ENCODE results near the gene TCFL5.

The TCFL5 gene

GRCh38 chr20:62895539-62895938 lies 33.9 kb upstream of the TCFL5 start:
- DNase-seq = no peak

- DNase-seq = no peak
These were observed 32.6 kb upstream of the TCFL5 start for GRCh38 chr20:62894261-62894660.

DNA sequence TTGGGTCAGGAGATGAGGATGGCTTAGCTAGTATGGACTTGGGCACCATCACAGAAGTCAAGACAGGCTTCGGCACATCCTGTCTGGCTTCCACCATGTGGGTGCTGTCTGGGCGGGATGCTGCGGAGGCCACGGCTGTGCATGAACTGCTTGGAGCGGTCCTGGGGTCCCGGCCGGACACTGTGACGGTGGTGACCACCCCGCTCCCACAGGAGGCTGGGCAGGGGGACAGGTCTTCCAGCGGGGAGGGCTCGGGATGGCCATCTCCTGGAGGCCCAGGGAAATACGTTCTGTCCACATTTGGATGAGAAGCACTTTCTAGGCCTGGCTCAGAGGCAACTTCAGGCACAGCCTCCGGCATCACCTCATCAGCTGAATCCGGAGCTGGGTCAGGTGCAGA lies 32.1 kb upstream of the TCFL5 start:
- DNase-seq = no peak

DNA sequence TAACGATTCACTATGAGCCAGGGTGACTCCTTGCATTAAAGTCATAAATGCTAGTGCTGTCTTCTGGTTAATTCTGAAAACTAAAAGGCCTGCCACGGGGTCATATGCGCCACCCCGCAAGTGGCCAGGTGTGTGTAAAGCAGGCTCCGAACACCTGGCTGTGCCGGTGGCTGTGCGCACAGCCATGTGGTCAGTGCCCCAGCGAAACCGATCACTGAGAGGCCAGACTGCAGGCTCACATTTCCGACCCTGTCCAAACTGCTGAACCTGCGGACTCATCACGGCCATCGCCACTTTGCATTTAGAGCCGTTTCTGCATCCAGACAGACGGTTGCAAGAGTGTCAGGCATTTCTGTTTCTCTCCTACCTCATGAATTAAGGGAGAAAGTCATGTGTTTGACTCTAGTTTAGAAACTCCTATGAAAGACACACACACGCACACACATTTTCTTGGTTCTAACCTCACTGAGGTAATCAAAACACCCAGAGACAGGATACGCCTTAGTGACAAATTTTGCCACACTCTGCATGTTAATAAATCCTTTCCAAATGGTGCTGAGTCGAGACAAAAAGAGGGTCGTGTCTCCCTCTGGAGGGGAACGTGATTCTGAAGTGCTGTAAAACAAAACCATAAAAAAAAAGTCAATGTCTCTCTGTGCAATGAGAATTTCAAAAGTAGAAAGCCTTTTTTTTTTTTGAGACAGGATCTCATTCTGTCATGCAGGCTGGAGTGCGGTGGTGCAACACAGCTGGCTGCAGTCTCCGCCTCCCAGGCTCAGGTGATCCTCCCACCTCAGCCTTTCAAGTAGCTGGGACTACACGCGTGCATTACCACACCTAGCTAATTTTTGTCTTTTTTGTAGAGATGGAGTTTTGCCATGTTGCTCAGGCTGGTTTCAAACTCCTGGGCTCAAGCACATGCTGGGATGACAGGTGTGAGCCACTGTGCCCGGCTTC lies 31.0 kb upstream of the TCFL5 start:
- DNase-seq = no peak

- DNase-seq = no peak
These were observed 29.5 kb upstream of the TCFL5 start for GRCh38 chr20:62891111-62891510.

- no peak for DNase-seq
These were observed 28.8 kb upstream of the TCFL5 start for GRCh38 chr20:62890444-62890843.

DNA sequence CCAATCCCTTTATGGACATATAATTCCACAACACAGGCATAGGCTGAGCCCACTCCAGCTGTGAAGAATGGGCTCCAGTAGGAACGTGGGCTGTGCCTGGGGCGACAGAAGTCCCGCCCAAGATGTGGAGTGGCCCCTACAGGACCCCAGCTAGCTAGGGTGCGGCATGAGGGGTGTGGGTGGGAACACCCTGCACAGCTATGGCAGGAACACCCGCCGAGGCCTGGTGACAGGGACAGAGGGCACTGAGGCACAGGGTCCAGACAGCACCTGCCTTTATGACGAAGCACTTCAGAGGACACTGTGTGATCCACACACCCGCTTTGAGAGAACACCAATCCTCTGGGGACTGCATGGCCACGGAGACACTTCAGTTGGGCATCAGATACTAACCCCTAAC lies 28.2 kb upstream of the TCFL5 start:
- DNase-seq = no peak

DNA sequence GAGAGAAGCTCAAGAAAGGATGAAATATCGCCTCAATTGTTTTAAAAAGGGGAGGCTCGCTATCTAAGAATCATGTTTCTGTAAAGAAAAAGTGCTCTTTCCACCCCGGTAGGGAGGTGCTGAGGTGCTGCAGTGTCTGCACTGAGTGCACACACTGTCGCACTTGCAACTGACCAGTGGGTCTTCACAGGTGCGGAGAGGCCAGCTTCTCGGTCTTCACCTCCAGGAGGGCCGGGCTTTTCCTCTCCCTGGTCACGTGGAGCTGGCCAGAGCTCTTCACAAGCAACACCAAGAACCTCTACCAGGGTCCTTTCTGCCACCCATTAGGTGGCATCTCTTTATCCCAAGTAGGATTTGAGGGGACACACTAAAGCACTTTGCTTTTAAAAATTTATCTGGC lies 27.8 kb upstream of the TCFL5 start:
- DNase-seq = no peak

GRCh38 chr20:62888910-62889309 lies 27.3 kb upstream of the TCFL5 start:
- DNase-seq = no peak

DNA sequence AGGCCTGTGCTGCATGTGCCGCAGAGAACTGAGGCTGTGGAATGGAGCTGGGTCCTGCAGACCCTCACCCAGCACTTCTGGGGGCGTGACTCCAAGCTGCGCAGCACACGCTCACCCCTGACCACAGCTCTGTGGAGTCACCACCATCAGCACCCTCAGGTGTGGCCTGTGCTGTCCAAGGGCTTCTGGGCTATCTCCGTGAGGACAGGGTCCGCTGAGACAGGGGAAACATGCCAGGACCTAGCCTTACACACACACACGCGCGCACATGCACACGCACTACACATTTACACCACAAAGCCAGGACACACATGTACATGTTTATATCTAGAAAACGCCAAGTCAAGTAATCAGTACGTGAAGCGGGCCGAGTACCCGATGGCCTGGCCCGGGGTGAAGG lies 26.8 kb upstream of the TCFL5 start:
- DNase-seq = no peak

DNA sequence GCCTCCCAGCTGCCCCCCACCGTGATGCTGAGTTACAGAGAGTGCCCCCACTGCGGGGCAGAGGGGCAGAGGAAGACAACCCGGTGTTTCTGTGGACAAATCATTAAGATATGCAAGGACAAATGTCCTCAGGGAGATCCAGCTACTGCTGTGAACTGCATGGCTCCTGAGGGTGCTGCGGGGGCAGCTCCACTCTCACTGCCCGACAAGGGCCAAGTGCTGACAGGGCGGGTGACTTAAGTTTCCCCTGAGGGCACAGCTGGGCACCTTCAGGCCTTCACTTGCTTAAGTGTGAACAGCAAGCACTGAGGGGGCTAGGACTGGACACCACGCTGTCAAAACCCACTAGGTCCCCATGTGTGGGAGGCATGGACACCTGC lies 26.2 kb upstream of the TCFL5 start:
- no peak for DNase-seq

- no peak for DNase-seq
These were observed 25.7 kb upstream of the TCFL5 start for GRCh38 chr20:62887152-62887859.

GRCh38 chr20:62886709-62887058 lies 25.1 kb upstream of the TCFL5 start:
- no peak for DNase-seq

DNA sequence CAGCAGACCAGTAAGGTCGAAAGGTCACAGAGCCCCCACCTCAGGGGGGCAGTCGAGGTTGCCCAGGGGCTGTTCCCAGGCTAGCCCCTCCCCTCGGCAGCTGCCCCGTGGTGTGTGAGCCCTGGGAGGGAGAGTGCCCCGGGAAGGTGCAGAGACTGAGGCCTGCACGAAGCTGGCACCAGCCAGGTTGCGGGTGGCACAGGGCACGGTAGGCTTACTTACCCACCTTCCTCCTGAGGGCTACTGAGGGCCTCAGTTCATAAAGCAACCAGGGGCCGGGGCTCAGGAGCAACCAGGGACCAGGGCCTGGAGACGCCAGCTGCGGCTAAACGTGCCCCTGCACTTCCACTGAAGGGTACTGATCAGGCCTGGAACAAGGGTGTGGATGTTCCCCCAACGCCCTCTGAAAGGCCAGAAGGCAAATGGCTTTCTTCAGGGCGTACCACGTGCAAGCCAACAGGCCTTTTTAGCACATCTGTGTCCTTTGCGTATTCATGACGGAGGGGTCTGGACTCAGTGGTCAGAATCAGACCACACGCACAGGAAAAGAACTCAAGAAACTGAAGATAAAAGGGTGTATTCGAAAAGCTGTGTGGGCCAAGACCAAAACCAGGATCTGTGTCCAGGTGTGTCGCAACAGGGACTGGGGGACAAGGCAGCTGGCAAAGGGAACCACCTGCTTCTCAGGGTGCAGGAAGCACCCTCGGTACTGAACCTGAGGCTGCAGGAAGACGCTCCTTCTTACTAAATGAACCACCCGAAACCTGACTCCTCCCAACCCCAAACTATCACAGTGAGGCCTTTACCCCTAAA lies 24.5 kb upstream of the TCFL5 start:
- no peak for DNase-seq

DNA sequence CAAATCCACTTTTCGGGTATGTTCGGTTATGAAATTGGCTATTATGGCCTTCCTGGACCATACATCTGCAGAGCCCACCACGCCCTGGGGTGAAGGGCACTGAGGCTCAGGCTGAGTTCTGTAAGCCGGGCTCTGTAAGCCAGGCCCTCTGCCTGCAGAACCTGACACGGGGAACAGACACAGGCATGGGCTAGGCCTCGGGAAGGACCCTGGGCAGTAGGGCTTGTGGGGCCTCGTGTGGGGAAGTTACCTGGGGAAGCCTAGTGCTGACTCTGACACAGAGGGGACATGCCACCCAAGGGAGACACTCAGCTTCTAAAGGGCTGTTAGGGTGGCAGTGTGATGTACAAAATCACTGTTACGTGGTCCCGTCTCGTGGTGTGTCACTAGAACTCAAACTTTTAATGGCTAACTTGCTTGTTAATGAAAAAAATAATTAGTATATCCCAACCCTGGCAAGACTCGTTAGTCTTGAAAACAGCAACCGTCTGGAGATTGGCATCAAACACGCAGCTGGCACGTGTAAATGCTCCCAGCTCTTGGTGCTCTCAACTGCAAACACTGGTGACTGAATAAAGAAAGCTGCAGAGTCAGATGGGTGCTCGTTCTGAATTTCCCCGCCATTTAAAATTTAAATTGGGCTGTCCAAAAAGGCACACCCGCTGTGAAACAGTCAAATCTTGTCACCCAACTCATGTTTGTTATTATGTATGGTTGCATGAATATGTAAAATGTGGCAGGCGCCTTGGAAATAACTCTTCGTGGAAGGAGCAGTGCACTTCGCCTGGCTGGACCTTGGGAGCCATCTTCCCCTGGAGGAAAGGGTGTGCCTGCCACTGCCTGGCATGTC lies 23.6 kb upstream of the TCFL5 start:
- no peak for DNase-seq

- DNase-seq = no peak
These were observed 22.9 kb upstream of the TCFL5 start for GRCh38 chr20:62884556-62884955.

DNA sequence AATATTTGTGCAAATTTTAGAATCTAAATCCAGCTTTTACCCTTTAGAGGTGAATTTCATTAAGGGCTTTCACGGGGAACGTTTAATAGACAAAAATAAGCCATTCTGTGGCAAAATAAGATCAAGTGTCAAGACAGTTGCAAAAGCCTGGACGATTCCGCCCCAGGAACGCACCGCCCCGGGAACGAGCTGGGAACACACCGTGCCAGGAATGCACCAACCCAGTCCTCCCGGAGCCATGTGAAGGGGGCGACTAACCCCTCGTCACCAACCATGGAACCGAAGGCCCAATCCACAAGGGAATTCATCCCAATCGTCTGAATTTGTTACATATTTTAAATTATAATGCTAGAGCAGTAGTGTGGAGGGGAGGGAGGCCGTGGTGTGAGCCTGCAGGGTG lies 20.8 kb upstream of the TCFL5 start:
- no peak for DNase-seq

- DNase-seq = no peak
These were observed 20.2 kb upstream of the TCFL5 start for GRCh38 chr20:62881662-62882395.

- DNase-seq = no peak
These were observed 19.5 kb upstream of the TCFL5 start for GRCh38 chr20:62880935-62881661.

DNA sequence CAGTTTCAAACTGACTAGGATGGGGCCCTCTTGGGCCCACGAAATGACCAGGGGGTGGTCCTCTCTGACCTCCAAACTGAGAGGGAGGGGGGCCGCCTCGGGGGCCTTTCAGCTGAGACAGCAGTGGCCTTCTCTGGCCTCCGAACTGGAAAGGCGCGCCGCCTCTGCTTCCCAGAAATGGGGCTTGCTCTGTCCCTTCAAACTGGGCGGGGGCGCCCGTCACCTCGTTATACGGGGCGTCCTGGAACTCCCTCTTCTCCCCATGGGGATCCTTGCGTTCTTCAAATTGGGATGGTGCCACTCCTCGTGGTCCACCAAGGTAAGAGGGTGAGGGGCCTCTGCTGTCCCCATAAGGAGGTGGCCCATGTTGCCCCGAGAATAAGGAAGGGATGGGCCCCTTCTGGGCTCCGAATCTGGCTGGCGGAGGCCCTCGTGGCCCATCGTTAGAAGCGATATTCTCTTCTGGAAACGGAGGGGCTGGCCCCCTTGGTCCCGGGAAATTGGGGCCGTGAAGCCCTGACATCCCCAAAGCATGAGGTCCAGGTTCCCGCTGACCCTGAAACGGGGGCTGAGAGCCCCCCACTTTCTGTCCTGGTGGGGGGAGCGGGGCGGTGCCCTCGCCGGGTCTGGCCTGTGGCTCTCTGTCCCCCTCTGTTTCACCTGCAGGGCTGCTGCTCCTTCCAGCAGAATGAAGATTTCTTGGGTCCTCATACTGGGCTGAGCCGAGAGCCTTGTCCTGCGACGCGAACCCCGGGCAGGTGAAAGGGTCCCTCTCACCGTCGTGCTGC lies 18.7 kb upstream of the TCFL5 start:
- no peak for DNase-seq
